Prostate gland (tissue), 2 donors: ENCODE measurements around the gene CCDC32.

Experiments
- POLR2A ChIP-seq: fragments of 450-650 bp; IDR thresholded peaks from one replicate; pipeline ENCODE4 v1.6.1; 2016; ENCODE audit warnings: antibody characterized with exemption, mild to moderate bottlenecking
- POLR2AphosphoS5 ChIP-seq: sonication (generic); formaldehyde crosslinking; IDR thresholded peaks from one replicate; pipeline ENCODE4 v1.6.1; 2017; ENCODE audit warnings: antibody characterized with exemption
- TF ChIP-seq, protein P1 (sequence below), 4 experiments: fragments of 200-600 bp in 2 of 4; fragments of 450-650 bp in 2 of 4; sonication (generic) in 2 of 4; IDR thresholded peaks; 1 replicate in 3 of 4; 2 replicates in 1 of 4; pipeline ENCODE4 v1.5.1; 2016 to 2019; ENCODE audit warnings: antibody characterized with exemption in 4 of 4, mild to moderate bottlenecking in 2 of 4, moderate library complexity in 2 of 4

DNA sequence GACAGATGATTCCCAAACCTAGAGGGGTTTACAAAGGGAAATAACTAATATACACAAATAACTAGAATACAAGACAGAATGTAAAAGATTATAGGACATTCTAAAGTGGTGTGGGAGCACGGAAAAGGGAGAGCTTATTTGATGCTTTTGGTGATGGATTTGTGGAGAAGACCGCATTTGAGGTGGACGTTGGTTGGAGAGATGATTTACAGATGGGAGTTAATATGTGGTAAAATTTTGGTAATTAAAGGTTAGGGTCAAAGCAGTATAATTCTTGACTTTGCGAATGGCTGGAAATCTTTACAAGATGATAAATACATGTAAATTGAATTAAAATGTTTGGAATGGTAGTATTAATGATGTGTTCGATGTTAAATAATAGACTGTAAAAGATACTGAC, 30.4 kb upstream of the CCDC32 start:
- TF ChIP-seq, protein P1, sequence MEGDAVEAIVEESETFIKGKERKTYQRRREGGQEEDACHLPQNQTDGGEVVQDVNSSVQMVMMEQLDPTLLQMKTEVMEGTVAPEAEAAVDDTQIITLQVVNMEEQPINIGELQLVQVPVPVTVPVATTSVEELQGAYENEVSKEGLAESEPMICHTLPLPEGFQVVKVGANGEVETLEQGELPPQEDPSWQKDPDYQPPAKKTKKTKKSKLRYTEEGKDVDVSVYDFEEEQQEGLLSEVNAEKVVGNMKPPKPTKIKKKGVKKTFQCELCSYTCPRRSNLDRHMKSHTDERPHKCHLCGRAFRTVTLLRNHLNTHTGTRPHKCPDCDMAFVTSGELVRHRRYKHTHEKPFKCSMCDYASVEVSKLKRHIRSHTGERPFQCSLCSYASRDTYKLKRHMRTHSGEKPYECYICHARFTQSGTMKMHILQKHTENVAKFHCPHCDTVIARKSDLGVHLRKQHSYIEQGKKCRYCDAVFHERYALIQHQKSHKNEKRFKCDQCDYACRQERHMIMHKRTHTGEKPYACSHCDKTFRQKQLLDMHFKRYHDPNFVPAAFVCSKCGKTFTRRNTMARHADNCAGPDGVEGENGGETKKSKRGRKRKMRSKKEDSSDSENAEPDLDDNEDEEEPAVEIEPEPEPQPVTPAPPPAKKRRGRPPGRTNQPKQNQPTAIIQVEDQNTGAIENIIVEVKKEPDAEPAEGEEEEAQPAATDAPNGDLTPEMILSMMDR (IDR thresholded peaks at IDR 0.05): no peak
- TF ChIP-seq POLR2A: no peak
- no peak for TF ChIP-seq POLR2AphosphoS5
